ENCODE data around the gene SUSD3.
A peak's percentile ranks its signal among the peaks of the same experiment; 100 is the strongest.

Gene SUSD3

GRCh38 chr9:93028448-93029006 is 30.0 kb upstream of the SUSD3 start:
- DNase-seq (ENCODE audit: extremely low read depth in 1 of 2, low read depth in 1 of 2), result peak in 1 of 2 donors; percentile 32

DNA sequence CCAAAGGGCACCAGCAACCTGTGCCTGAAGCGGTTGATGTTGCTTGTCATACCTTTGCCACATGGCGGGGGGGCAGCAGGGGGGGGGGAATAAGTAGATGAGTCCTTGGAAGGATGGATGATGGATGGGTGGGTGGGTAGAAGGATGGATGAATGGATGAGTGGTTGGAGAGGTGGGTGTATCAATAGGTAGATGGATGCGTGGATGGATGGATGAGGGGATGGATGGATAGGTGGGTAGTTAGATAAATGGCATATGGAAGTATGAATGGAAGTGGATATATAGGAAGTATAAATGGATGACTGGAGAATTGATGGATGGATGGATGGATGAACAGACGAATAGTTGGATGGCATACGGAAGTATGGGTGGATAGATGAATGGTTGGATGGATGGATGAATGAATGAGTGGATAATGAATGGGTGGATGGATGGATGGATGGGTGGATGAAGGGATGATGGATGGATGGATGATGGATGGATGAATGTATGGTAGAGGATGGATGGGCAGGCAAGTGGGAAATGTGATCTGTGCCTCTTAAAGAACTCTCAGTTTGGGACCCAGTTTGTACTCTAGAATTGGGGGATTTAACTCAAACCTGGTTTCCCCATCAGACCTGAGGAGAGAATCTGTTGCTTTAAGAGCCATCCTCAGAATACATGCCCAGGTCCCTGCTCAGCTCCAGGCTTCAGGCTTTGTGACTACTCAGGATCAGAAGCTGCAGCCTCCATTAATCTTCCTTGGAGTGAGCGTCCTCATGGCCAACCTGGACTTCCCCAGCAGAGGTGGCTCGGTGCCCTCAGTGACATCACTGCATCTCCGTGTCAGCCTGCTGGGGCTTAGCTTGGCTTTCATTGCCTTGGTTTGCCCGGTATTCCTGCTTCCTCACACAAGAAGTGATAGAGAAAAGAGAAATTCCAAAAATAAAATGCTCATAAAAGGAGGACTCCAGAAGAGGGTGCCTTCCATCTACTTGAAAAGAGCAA is 27.6 kb upstream of the SUSD3 start:
- no peak for DNase-seq (ENCODE audit: extremely low read depth in 1 of 2, low read depth in 1 of 2)

DNA sequence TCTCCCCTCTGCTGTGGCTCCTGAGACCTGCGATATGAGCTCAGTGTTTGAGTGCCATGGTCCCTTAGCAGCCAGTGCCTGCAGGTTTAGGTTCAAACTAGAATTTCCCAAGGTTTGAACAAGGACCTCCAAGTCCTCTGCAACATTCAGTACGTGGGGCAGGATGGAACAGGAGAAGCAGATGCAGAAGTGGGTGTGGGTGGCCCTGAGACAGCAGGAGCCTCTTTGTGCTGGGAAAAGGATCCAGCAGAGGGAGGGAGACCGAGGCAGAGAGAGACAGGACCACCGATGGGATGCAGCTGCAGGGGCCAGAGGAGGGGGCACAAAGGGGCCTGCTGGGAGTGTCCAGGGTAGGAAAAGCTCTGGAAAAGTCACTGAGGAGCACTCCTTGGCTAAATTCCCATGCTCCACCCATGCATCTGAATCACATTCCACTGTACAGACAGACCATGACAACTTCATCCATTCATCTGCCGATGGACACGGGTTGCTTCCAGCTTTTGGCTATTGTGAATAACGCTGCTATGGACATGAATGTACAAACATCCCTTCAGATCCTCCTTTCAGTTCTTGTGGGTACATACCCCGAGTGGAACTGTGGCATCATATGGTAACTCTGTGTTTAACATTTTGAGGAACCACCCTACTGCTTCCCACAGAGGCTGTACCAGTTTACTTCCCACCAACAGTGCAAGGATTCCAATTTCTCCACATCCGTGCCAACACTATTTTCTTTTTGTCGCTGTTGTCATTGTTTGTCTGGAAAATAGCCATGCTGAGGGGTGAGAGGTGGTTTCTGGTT is 26.7 kb upstream of the SUSD3 start:
- DNase-seq (ENCODE audit: extremely low read depth in 1 of 2, low read depth in 1 of 2), result no peak

DNA sequence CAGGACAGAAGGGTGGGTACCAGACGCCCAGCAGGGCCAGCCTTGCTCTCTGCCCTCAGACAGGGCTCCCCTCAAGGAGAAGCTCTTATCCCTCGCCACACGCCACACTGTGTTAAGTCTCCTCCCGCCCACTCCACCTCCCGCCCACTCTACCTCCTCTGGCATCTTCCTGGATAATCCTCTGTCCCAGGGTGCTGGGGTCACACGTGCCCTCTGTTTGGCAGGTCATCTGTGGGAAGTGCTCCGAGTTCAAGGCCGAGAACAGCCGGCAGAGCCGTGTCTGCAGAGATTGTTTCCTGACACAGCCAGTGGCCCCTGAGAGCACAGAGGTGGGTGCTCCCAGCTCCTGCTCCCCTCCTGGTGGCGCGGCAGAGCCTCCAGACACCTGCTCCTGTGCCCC is 26.0 kb upstream of the SUSD3 start:
- DNase-seq (ENCODE audit: extremely low read depth in 1 of 2, low read depth in 1 of 2), result no peak

GRCh38 chr9:93033531-93033930 is 25.0 kb upstream of the SUSD3 start:
- DNase-seq (ENCODE audit: extremely low read depth in 1 of 2, low read depth in 1 of 2), result no peak

DNA sequence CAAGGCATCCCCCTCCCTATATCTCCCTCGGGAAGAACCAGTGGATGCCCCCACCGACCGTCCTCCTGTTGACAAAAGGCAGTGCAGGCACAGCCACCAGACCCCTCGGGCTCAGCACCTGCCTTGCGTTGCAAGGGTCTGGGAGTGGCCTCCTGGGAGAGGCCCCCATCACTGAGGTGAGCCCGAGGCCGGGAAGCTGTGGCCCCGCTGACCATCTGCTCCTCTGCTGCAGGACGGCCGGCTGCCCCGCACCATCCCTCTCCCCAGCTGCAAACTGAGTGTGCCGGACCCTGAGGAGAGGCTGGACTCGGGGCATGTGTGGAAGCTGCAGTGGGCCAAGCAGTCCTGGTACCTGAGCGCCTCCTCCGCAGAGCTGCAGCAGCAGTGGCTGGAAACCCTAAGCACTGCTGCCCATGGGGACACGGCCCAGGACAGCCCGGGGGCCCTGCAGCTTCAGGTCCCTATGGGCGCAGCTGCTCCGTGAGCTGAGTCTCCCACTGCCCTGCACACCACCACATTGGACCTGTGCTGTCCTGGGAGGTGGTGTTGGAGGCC is 23.3 kb upstream of the SUSD3 start:
- no peak for DNase-seq (ENCODE audit: extremely low read depth in 1 of 2, low read depth in 1 of 2)

GRCh38 chr9:93035821-93036351 is 22.6 kb upstream of the SUSD3 start:
- DNase-seq (ENCODE audit: extremely low read depth in 1 of 2, low read depth in 1 of 2), result no peak

DNA sequence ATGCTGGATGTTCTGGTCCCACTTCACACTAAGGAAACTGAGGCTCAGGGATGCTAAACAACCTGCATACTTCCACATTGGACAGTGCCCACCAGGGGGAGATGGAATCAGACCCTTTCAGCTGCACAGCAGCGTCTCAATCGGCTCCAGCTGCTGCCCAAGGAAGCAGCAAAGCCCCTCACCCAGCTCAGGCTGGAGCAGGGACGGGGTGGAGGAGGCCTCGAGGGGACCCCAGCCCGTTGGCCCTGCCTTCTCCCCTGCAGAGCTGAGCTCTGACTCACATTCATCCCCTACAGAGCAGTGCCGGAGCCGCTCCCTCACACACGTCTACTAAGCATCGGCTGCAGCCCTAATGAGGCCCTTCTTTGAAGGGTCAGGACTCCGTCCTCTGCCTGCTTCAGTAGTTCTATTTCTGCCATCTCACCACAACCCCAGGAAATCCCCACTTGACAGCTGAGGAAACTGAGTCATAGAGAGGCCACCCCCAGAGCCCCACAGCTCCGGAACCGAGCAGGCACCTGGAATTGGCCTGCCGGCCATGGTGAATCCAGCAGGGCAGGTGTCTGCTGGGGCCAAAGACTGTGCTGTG is 21.5 kb upstream of the SUSD3 start:
- no peak for DNase-seq (ENCODE audit: extremely low read depth in 1 of 2, low read depth in 1 of 2)

DNA sequence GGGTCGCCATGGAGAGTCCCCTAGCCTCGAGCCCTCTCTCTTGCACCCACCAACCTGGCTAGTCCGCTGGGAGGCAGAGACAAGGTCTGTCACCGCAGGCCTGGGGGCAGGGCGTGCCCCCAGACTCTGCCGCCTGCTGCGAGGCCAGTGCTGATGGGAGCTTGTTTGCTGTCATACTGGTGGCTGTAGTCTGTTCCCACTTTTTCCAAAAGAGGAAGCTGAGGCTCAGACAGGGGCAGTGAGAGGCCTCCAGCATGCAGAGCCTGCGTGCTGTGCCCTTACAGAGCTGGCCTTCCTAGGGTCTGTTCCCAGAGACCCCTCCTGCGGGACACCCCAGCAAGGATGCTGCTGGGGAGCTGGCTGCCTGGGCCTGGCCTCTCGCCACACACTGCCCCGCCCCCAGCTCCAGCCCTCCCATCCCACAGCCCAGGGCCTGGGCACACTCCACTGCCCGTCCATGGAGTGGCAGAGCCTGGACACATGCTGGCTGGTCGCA is 21.0 kb upstream of the SUSD3 start:
- DNase-seq (ENCODE audit: extremely low read depth in 1 of 2, low read depth in 1 of 2), result no peak

GRCh38 chr9:93038918-93039317 is 19.6 kb upstream of the SUSD3 start:
- no peak for DNase-seq (ENCODE audit: extremely low read depth in 1 of 2, low read depth in 1 of 2)

DNA sequence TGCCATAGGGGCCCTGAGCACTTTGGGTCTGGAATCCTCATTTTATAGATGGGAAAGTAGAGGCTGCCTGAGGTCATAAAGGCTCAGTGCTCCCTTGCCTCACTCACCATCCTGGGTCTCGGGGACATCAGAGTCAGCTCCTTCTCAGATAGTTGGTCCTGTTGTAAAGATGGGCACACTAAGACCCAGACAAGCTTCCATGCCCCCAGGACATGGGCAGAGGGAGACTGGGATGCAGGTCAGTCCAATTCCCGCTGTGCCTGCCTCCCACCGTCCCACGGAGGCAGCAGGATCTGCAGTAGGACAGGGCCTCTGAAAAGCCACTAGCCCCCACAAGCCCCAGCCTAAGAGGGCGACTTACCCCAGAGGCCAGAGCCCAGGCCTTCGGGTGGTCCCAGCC is 19.0 kb upstream of the SUSD3 start:
- DNase-seq (ENCODE audit: extremely low read depth in 1 of 2, low read depth in 1 of 2), result no peak

DNA sequence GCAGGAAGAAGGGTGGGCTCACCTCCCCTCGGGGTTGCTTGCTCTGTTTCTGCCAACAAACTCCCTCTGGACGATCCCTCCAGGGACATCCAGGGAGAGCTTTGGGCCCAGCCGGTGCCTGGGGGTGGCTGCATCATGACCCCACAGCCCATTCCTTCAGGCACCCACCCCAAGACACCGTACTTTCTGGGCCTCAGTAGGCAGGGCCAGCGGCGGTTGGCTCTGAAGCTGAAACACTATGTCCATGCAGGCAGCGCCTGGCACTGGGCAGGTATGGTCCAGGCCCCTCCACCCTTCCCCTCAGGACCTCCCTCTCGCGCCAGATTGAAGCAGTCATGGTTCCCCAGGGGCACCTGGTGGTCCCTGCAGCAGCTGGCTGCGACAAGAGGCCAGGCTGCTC is 18.5 kb upstream of the SUSD3 start:
- no peak for DNase-seq (ENCODE audit: extremely low read depth in 1 of 2, low read depth in 1 of 2)

- DNase-seq (ENCODE audit: extremely low read depth in 1 of 2, low read depth in 1 of 2), result no peak
These were observed 18.1 kb upstream of the SUSD3 start for GRCh38 chr9:93040409-93040808.

- DNase-seq (ENCODE audit: extremely low read depth in 1 of 2, low read depth in 1 of 2), result no peak
These were observed 17.2 kb upstream of the SUSD3 start for GRCh38 chr9:93041108-93041802.

GRCh38 chr9:93043122-93043521 is 15.4 kb upstream of the SUSD3 start:
- no peak for DNase-seq (ENCODE audit: extremely low read depth in 1 of 2, low read depth in 1 of 2)

DNA sequence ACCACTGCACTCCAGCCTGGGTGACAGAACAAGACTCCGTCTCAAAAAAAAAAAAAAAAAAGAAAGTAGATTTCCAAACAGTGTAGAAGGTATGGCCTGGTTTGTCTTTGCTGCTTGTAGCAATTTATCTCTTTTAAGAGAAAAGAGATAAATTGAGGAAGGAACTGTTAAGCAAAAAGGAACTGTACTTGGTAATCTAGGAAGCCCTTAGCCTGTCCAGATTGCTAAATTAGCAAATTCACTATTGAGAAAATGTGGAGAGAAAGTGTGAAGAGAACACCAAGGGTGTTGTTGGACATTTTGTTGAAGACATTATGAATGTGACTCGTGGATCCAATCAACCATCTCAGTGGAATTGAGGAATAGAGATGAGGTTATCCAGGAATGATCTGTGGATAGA is 13.0 kb upstream of the SUSD3 start:
- DNase-seq (ENCODE audit: extremely low read depth in 1 of 2, low read depth in 1 of 2), result no peak

DNA sequence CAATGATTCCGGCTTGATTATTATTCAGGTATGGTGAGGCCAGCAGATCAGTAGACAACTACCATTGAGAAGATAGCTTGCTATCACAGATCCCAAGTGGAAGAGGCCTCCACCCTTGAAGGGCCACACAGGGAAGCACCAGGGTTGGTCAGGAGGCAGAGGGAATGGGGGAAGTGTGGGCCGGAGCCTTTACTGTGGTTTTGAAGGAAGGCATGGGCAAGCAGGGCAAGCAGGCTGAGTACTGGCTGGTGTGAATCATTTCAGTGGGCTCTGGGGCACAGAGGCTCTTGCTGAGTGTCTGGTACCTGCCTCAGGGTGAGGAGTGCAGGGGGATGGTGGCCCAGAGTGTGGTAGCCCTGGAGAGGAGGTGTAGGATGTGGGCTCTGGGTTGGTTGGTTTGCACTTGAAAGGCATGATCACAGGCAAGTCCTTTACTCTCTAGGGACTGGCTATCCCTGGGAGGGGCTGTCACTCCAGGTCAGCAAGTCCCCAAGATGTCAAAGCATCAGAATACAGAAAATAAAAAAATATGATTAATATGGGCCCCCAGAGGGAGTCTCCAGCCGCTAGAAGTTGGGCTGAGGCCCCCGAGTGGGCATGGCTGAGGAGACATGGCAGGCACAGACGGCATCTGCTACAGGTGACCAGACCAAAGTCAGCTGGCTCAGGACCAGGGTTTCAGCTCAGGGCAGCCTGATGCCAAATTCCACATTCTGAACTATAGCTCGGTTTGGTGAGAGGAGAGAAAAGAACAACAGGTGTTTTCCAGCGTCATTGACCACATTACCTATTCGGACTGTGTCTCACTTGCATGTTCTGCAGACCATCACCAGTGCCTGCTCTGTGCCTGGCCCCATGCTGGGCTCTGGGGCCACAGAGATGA is 9.7 kb upstream of the SUSD3 start:
- DNase-seq (ENCODE audit: extremely low read depth in 1 of 2, low read depth in 1 of 2), result no peak

- no peak for DNase-seq (ENCODE audit: extremely low read depth in 1 of 2, low read depth in 1 of 2)
These were observed 9.0 kb upstream of the SUSD3 start for GRCh38 chr9:93049491-93049890.

DNA sequence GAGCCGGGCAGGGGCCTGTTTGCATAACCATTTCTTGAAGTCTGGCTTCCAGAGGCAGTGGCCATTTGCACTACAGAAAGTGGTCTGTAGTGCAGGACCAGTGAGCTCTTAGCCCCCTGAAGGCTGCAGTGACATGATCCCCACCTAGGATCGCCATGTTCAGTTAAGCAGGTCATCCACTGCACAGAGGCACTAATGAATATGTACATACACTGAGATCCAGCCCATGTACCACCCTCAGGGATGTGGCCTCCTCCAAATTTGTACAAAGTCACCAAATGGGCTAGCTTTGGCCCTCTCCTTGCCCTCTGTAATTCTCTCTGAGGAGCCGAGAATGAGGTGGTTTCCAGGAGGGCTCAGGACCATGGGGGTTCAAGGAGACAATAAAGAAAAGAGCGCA is 8.3 kb upstream of the SUSD3 start:
- no peak for DNase-seq (ENCODE audit: extremely low read depth in 1 of 2, low read depth in 1 of 2)

All from stimulated activated CD8-positive, alpha-beta memory T cell treated with anti-CD3 and anti-CD28 coated beads, Interleukin-7, amount 100 ng/mL, for 48 hours (primary cell).